Effector CD4-positive, alpha-beta T cell (primary cell): ENCODE measurements around the gene EIF6.
"Not testable (repeated sequence)": the region's sequence is repeated elsewhere in the genome, so short reads cannot be mapped to it uniquely, and the experiment has no call there.

Source experiments
- DNase-seq: peaks from one replicate; pipeline ENCODE4 v3.0.0-alpha.2; 2020
- total RNA-seq: gene quantifications from one replicate; lab custom pipeline; 2026; lab: John Stamatoyannopoulos, UW

Gene EIF6
- total RNA-seq, result 10.1 reads per million, percentile 32 among the genes with 10 or more reads in this experiment

GRCh38 chr20:35284267-35284991 is at the start of gene EIF6:
Gene EIF6, minus strand, starts transcription at chr20:35284772. Its CDS starts 285 bp downstream, at chr20:35284487.
- DNase-seq, result peak; percentile 54

GRCh38 chr20:35333606-35334005 is 49.0 kb upstream of the EIF6 start:
- DNase-seq, result no peak

GRCh38 chr20:35332540-35333200 is 48.1 kb upstream of the EIF6 start:
- no peak for DNase-seq

- DNase-seq, result peak; percentile 4
Observed at GRCh38 chr20:35329435-35330139, 45.0 kb upstream of the EIF6 start.

- DNase-seq, result no peak
Observed at GRCh38 chr20:35328689-35329088, 44.1 kb upstream of the EIF6 start.

- no peak for DNase-seq
Observed at GRCh38 chr20:35328095-35328685, 43.6 kb upstream of the EIF6 start.

- DNase-seq, result no peak
Observed at GRCh38 chr20:35327074-35327976, 42.8 kb upstream of the EIF6 start.

- no peak for DNase-seq
Observed at GRCh38 chr20:35326740-35327073, 42.1 kb upstream of the EIF6 start.

GRCh38 chr20:35326021-35326739 is 41.6 kb upstream of the EIF6 start:
- DNase-seq, result no peak

- DNase-seq, result no peak
Observed at GRCh38 chr20:35325401-35325800, 40.8 kb upstream of the EIF6 start.

- no peak for DNase-seq
Observed at GRCh38 chr20:35320396-35321126, 36.0 kb upstream of the EIF6 start.

- DNase-seq, result no peak
Observed at GRCh38 chr20:35319871-35320197, 35.3 kb upstream of the EIF6 start.

GRCh38 chr20:35319192-35319870 is 34.8 kb upstream of the EIF6 start:
- no peak for DNase-seq

GRCh38 chr20:35318502-35319157 is 34.1 kb upstream of the EIF6 start:
- no peak for DNase-seq

- no peak for DNase-seq
Observed at GRCh38 chr20:35317416-35318210, 33.0 kb upstream of the EIF6 start.

GRCh38 chr20:35316086-35316485 is 31.5 kb upstream of the EIF6 start:
- DNase-seq, result no peak

- DNase-seq, result not testable (repeated sequence)
Observed at GRCh38 chr20:35315632-35316020, 31.1 kb upstream of the EIF6 start.

GRCh38 chr20:35314816-35315631 is 30.5 kb upstream of the EIF6 start:
- no peak for DNase-seq
